GM12878 (cell line): Measurements from ENCODE around the gene RNF220. TPM values are rescaled to one million over a fixed set of nuclear protein-coding genes. Genes with fewer than 3 reads are reported as not detected.

Source experiments
- ATAC-seq: fragments of 200-7000 bp; cut with Tn5 transposase; 3 replicates; pipeline ENCODE4 v1.9.1; 2020; ENCODE audit warnings: mild to moderate bottlenecking, moderate library complexity
- BruUV-seq: library from RNA; stranded (reverse); fragments of 400-500 nt; replicated peaks from 2 replicates; lab custom pipeline; 2021; lab: Mats Ljungman, UMichigan
- CTCF ChIA-PET: fragments of 300-600 bp; sonication (Branson Sonifier 250); formaldehyde crosslinking; extraction: SDS; loops from one replicate; lab custom pipeline; 2021; ENCODE audit warnings: inconsistent platforms; lab: Yijun Ruan, JAX
- POLR2A ChIA-PET: fragments of 350-600 bp; formaldehyde crosslinking; extraction: SDS; loops from one replicate; lab custom pipeline; 2021; ENCODE audit warnings: inconsistent platforms; lab: Charles Lee
- RAD21 ChIA-PET: fragments of 300-600 bp; sonication (Branson Sonifier 250); formaldehyde crosslinking; loops from one replicate; lab custom pipeline; 2023; ENCODE audit warnings: antibody characterized with exemption; ENCODE audit not compliant: unreplicated experiment; lab: Charles Lee
- SMC1A ChIA-PET: fragments of 300-600 bp; sonication (Branson Sonifier 250); formaldehyde crosslinking; loops from one replicate; lab custom pipeline; 2023; ENCODE audit not compliant: unreplicated experiment, uncharacterized antibody; lab: Charles Lee
- DNase-seq: peaks from one replicate; pipeline ENCODE4 v3.0.0-alpha.2; 2011; ENCODE audit warnings: low read depth, low spot score
- FAIRE-seq: peaks from 3 replicates; lab custom pipeline; 2011; peaks lifted over from hg19 to GRCh38; lab: Jason Lieb, UNC
- H2AFZ ChIP-seq: 2 replicates; pipeline ENCODE4 v1.6.0; 2011; ENCODE audit warnings: low read depth, low read length, control low read depth; ENCODE audit not compliant: control insufficient read depth
- H3K27ac ChIP-seq: 2 replicates; pipeline ENCODE4 v1.5.1; 2011; ENCODE audit warnings: control low read depth; ENCODE audit not compliant: control insufficient read depth, insufficient read depth
- H3K27me3 ChIP-seq, 2 experiments: replicated peaks in 1 of 2; 2 replicates each; pipeline versions ENCODE4 v1.6.0 to v1.6.1; 2011; ENCODE audit warnings: low read length in 1 of 2; ENCODE audit not compliant: control insufficient read depth in 2 of 2, insufficient read depth in 2 of 2
- H3K36me3 ChIP-seq, 2 experiments: 2 replicates each; pipeline ENCODE4 v1.5.1; 2011; ENCODE audit warnings: low read length in 1 of 2; ENCODE audit not compliant: control insufficient read depth in 2 of 2, insufficient read depth in 2 of 2
- H3K4me1 ChIP-seq: 2 replicates; pipeline ENCODE4 v1.6.1; 2011; ENCODE audit warnings: mild to moderate bottlenecking, low read length, moderate library complexity, mixed read lengths; ENCODE audit not compliant: control insufficient read depth, insufficient read depth
- H3K4me2 ChIP-seq: 2 replicates; pipeline ENCODE4 v1.6.0; 2011; ENCODE audit warnings: control low read depth; ENCODE audit not compliant: control insufficient read depth, insufficient read depth
- H3K4me3 ChIP-seq: fragments of 200-600 bp; sonication (generic); 2 replicates; pipeline ENCODE4 v1.5.1; 2016
- H3K79me2 ChIP-seq: 2 replicates; pipeline ENCODE4 v1.6.0; 2011; ENCODE audit warnings: low read length; ENCODE audit not compliant: control insufficient read depth, insufficient read depth
- H3K9ac ChIP-seq: 2 replicates; pipeline ENCODE4 v1.8.0; 2011; ENCODE audit warnings: low read length, control low read depth, mixed read lengths; ENCODE audit not compliant: control insufficient read depth, insufficient read depth
- H3K9me3 ChIP-seq: replicated peaks from 3 replicates; pipeline ENCODE4 v1.5.1; 2011; ENCODE audit warnings: mild to moderate bottlenecking, low read length; ENCODE audit not compliant: control insufficient read depth, insufficient read depth
- H4K20me1 ChIP-seq: 2 replicates; pipeline ENCODE4 v1.6.0; 2011; ENCODE audit not compliant: control insufficient read depth, insufficient read depth
- BCL11A ChIP-seq: IDR thresholded peaks from 2 replicates; pipeline ENCODE4 v1.6.1; 2011; ENCODE audit warnings: low read depth, low read length
- CEBPB ChIP-seq, 2 experiments: fragments of 150-350 bp in 1 of 2; IDR thresholded peaks; 2 replicates each; pipeline ENCODE4 v1.6.1; 2012 to 2014; ENCODE audit warnings: low read depth in 2 of 2, low read length in 2 of 2, borderline replicate concordance in 1 of 2, inconsistent platforms in 1 of 2
- CHD1 ChIP-seq: IDR thresholded peaks from 2 replicates; pipeline ENCODE4 v1.6.1; 2012; ENCODE audit warnings: low read depth, low read length, improper control_type of control experiment
- CREM ChIP-seq: IDR thresholded peaks from 2 replicates; pipeline ENCODE4 v1.6.1; 2014; ENCODE audit warnings: antibody characterized with exemption, low read depth
- KAT2A ChIP-seq: conservative IDR thresholded peaks from 2 replicates; pipeline ENCODE4 v1.6.1; 2011; ENCODE audit warnings: low read depth, low read length; ENCODE audit not compliant: control insufficient read depth
- MTA3 ChIP-seq: IDR thresholded peaks from 2 replicates; pipeline ENCODE4 v1.6.1; 2012; ENCODE audit warnings: low read length, inconsistent platforms, borderline replicate concordance
- NFIC ChIP-seq: IDR thresholded peaks from 2 replicates; pipeline ENCODE4 v1.6.1; 2012; ENCODE audit warnings: low read depth, mild to moderate bottlenecking, inconsistent platforms, low read length, moderate library complexity
- POLR2AphosphoS5 ChIP-seq: IDR thresholded peaks from 2 replicates; pipeline ENCODE4 v1.6.1; 2011; ENCODE audit warnings: mild to moderate bottlenecking, low read length, inconsistent platforms
- RB1 ChIP-seq: fragments of 450-650 bp; formaldehyde crosslinking; IDR thresholded peaks from 2 replicates; pipeline ENCODE4 v1.6.1; 2017; ENCODE audit warnings: mild to moderate bottlenecking, borderline replicate concordance
- RBBP5 ChIP-seq: fragments of 200-600 bp; sonication (generic); conservative IDR thresholded peaks from 2 replicates; pipeline ENCODE4 v1.6.1; 2016
- SMAD1 ChIP-seq: fragments of 450-650 bp; IDR thresholded peaks from 2 replicates; pipeline ENCODE4 v1.6.1; 2018; ENCODE audit warnings: mild to moderate bottlenecking, low read depth; ENCODE audit not compliant: partially characterized antibody
- TARDBP ChIP-seq: IDR thresholded peaks from 2 replicates; pipeline ENCODE4 v1.6.1; 2016; ENCODE audit warnings: borderline replicate concordance
- ZNF207 ChIP-seq: fragments of 450-650 bp; IDR thresholded peaks from 2 replicates; pipeline ENCODE4 v1.6.1; 2014; ENCODE audit warnings: antibody characterized with exemption, mild to moderate bottlenecking, borderline replicate concordance
- WGBS: methylation state at CpG from one replicate; pipeline ENCODE4 v1.1.6; 2016; ENCODE audit warnings: low lambda C conversion rate; ENCODE audit not compliant: insufficient replicate concordance, insufficient coverage; ENCODE audit errors: missing lambda C conversion rate; 5-methylcytosine and 5-hydroxymethylcytosine counted together
- in situ Hi-C: fragments of 300-500 bp; cut with MboI; formaldehyde crosslinking; loops from 9 replicates; pipeline ENCODE4 v1.14.3; 2018; ENCODE audit warnings: mixed read lengths
- intact Hi-C: fragments of 100-400 bp; cut with micrococcal nuclease; formaldehyde crosslinking; loops from one replicate; pipeline ENCODE4 v1.14.2; 2022; ENCODE audit not compliant: unreplicated experiment
- polyA plus RNA-seq, 11 experiments: library from polyadenylated mRNA; depleted of rRNA in 4 of 11; unstranded in 6 of 11; stranded (reverse) in 5 of 11; fragments of >200 nt; fragmentation: Nextera tagmentation in 4 of 11; fragmentation: Illumina TruSeq in 1 of 11; extraction: Ambion mirVana in 4 of 11; extraction: Trizol in 1 of 11; gene quantifications; 1 replicate in 1 of 11; 2 replicates in 10 of 11; pipeline versions ENCODE4 v1.2.1 to v1.2.3, GENCODE V29; 2011 to 2016; ENCODE audit warnings: inconsistent platforms in 2 of 11, missing spikeins in 2 of 11, low read depth in 1 of 11
- total RNA-seq, 4 experiments: library from RNA; depleted of rRNA in 3 of 4; stranded (reverse); fragments of >200 nt in 3 of 4; fragmentation: Illumina TruSeq in 1 of 4; extraction: Trizol in 1 of 4; gene quantifications; 2 replicates each; pipeline versions ENCODE4 v1.2.1 to v1.2.3, GENCODE V29; 2013 to 2021
- TF ChIP-seq, protein P1 (sequence below): fragments of 450-650 bp; IDR thresholded peaks from 2 replicates; pipeline ENCODE4 v1.6.1; 2017; ENCODE audit warnings: borderline replicate concordance
- TF ChIP-seq, protein P2 (sequence below): fragments of 450-650 bp; formaldehyde crosslinking; IDR thresholded peaks from 2 replicates; pipeline ENCODE4 v1.5.0; 2022; ENCODE audit warnings: mild to moderate bottlenecking, missing genetic modification characterization
- TF ChIP-seq, protein P3 (sequence below): fragments of 450-650 bp; IDR thresholded peaks from 2 replicates; pipeline ENCODE4 v1.6.1; 2017; ENCODE audit warnings: antibody characterized with exemption, mild to moderate bottlenecking, moderate library complexity

Gene RNF220
- total and polyA plus RNA-seq, 10 of the 15 experiments (the other 5 are each of a cell fraction or from before 2014, with no cell fraction given) = 4.6 to 84.1 (median 53.7) TPM

DNA sequence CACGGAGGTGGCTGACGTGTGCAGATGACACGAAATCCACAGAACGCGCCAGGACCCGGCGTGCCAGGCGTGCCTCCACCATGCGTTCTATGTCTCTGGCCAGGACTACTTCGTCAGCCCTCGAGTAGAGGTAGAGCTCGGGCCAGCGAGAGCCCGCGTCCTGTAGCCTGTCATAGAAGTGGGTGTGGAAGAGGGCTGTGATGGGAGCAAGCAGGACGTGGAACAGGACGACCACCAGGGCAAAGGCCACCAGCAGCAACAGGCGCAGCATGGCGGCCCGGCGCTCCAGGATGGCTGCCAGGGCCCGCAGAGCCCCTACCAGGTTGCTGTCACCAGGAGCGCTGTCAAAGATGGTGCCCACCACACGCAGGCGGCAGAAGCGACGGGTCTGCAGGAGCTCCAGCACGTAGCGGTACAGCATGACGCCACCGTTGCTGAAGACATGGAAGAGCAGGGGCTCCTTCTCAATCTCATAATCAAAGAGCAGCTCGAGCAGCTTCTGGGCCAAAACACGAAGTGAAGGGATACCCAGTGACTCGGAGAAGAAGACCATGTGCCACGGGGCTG, 249.6 kb downstream of the RNF220 start:
- FAIRE-seq = no peak
- no peaks in the 10 kb centered on the region for H3K4me1 ChIP-seq
- no peak overlapping the region for H3K9ac ChIP-seq
- no peaks in the 10 kb centered on the region for H3K27me3 ChIP-seq
- in situ Hi-C loops (no loop called here), intact Hi-C loops (loop anchor here (5.0 to 10.0 kb wide), 2 partner anchors 277 to 440 kb away; partner anchors contain the start of gene DMAP1)
- H3K9me3 ChIP-seq = no peaks in the 10 kb centered on the region
- CTCF ChIA-PET = interaction anchor here (1.7 to 1.9 kb wide), 3 partner anchors 10 to 22 kb away, joined by 5 to 8 read pairs (median 6); partner anchors contain the start of genes ARMH1 and TMEM53
- no peak overlapping the region for H3K4me2 ChIP-seq
- H4K20me1 ChIP-seq = no peaks in the 10 kb centered on the region
- POLR2A ChIA-PET = no interaction called here
- RAD21 ChIA-PET = no interaction called here
- DNase-seq = no peak
- no peak overlapping the region for H2AFZ ChIP-seq
- H3K27ac ChIP-seq = no peak overlapping the region
- 90% methylated on average over 34 of the region's 35 CpGs for WGBS
- H3K4me3 ChIP-seq = no peak overlapping the region
- no TSS peak for BruUV-seq
- SMC1A ChIA-PET = interaction anchor here (0.7 to 1.3 kb wide), 2 partner anchors 20 to 21 kb away, joined by 3 to 5 read pairs; no protein-coding TSS in a partner anchor
- peaks cover 7 to 12% of the 10 kb centered on the region in 2 experiments for H3K36me3 ChIP-seq
- H3K79me2 ChIP-seq = no peaks in the 10 kb centered on the region
- no peak for ATAC-seq
- no peak for TF ChIP-seq KAT2A
- no peak for TF ChIP-seq ZNF207
- TF ChIP-seq CREM = no peak
- no peak for TF ChIP-seq CEBPB (IDR thresholded peaks at IDR 0.05; ENCODE audit: borderline replicate concordance in 1 of 2, low read depth in 2 of 2, low read length in 2 of 2)
- TF ChIP-seq, protein P1, sequence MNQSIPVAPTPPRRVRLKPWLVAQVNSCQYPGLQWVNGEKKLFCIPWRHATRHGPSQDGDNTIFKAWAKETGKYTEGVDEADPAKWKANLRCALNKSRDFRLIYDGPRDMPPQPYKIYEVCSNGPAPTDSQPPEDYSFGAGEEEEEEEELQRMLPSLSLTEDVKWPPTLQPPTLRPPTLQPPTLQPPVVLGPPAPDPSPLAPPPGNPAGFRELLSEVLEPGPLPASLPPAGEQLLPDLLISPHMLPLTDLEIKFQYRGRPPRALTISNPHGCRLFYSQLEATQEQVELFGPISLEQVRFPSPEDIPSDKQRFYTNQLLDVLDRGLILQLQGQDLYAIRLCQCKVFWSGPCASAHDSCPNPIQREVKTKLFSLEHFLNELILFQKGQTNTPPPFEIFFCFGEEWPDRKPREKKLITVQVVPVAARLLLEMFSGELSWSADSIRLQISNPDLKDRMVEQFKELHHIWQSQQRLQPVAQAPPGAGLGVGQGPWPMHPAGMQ = no peak
- no peak for TF ChIP-seq TARDBP
- no peak for TF ChIP-seq NFIC
- no peak for TF ChIP-seq MTA3
- no peak for TF ChIP-seq RBBP5
- no peak for TF ChIP-seq BCL11A
- TF ChIP-seq, protein P2, sequence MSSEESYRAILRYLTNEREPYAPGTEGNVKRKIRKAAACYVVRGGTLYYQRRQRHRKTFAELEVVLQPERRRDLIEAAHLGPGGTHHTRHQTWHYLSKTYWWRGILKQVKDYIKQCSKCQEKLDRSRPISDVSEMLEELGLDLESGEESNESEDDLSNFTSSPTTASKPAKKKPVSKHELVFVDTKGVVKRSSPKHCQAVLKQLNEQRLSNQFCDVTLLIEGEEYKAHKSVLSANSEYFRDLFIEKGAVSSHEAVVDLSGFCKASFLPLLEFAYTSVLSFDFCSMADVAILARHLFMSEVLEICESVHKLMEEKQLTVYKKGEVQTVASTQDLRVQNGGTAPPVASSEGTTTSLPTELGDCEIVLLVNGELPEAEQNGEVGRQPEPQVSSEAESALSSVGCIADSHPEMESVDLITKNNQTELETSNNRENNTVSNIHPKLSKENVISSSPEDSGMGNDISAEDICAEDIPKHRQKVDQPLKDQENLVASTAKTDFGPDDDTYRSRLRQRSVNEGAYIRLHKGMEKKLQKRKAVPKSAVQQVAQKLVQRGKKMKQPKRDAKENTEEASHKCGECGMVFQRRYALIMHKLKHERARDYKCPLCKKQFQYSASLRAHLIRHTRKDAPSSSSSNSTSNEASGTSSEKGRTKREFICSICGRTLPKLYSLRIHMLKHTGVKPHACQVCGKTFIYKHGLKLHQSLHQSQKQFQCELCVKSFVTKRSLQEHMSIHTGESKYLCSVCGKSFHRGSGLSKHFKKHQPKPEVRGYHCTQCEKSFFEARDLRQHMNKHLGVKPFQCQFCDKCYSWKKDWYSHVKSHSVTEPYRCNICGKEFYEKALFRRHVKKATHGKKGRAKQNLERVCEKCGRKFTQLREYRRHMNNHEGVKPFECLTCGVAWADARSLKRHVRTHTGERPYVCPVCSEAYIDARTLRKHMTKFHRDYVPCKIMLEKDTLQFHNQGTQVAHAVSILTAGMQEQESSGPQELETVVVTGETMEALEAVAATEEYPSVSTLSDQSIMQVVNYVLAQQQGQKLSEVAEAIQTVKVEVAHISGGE (CRISPR knock-in tag) = no peak
- no peak for TF ChIP-seq RB1
- no peak for TF ChIP-seq POLR2AphosphoS5
- no peak for TF ChIP-seq CHD1
- TF ChIP-seq, protein P3, sequence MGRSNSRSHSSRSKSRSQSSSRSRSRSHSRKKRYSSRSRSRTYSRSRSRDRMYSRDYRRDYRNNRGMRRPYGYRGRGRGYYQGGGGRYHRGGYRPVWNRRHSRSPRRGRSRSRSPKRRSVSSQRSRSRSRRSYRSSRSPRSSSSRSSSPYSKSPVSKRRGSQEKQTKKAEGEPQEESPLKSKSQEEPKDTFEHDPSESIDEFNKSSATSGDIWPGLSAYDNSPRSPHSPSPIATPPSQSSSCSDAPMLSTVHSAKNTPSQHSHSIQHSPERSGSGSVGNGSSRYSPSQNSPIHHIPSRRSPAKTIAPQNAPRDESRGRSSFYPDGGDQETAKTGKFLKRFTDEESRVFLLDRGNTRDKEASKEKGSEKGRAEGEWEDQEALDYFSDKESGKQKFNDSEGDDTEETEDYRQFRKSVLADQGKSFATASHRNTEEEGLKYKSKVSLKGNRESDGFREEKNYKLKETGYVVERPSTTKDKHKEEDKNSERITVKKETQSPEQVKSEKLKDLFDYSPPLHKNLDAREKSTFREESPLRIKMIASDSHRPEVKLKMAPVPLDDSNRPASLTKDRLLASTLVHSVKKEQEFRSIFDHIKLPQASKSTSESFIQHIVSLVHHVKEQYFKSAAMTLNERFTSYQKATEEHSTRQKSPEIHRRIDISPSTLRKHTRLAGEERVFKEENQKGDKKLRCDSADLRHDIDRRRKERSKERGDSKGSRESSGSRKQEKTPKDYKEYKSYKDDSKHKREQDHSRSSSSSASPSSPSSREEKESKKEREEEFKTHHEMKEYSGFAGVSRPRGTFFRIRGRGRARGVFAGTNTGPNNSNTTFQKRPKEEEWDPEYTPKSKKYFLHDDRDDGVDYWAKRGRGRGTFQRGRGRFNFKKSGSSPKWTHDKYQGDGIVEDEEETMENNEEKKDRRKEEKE = no peak
- TF ChIP-seq SMAD1 = no peak
